GM10266 (cell line): ENCODE measurements around the gene TFAP2E.
"Not testable (repeated sequence)": the region's sequence is repeated elsewhere in the genome, so short reads cannot be mapped to it uniquely, and the experiment has no call there.

Source experiments
- DNase-seq: peaks from one replicate; pipeline ENCODE4 v3.0.0; 2012; ENCODE audit errors: extremely low spot score
- TF ChIP-seq, protein P1 (sequence below): IDR thresholded peaks from 2 replicates; pipeline ENCODE4 v1.5.1; 2012; ENCODE audit warnings: mild to moderate bottlenecking, low read depth; ENCODE audit not compliant: control insufficient read depth, insufficient read depth; ENCODE audit errors: missing control alignments

Gene TFAP2E

DNA sequence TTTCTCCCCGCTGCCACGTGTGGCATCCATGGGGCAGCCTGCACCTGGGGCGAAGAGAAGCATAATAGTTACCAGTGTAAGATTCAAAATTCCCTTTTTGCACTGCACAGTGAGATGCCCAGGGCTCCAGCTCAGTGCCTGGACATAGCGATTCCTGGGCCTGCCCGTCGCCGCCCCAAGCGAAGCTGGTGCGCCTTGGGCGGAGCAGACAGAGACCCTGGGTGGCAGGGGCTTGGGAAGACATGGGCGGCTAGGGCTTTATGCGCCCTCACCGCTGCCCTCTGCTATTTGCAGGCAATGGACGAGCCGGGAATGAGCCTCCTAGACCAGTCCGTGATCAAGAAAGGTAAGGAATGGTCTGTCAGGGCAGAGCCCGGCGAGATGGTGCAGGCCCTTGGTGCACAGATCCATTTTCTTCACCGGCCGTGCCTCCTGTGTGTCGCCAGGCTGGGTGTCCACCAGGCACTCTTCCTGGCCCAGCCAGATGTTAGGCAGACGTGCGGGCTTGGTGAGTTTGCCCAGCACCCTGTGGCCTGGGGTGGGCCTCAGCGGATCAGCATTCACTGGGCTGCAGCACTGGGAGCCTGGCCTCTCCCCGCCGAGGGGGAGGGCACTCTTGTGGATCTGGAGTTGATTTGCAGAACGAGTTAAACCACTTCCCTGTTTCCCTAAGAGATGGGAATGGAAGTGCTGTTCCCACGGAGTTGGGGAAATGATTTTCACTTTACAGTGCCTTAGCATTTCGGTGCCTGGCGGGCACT lies 1.7 kb downstream of the TFAP2E start:
- no peak for DNase-seq
- TF ChIP-seq, protein P1, sequence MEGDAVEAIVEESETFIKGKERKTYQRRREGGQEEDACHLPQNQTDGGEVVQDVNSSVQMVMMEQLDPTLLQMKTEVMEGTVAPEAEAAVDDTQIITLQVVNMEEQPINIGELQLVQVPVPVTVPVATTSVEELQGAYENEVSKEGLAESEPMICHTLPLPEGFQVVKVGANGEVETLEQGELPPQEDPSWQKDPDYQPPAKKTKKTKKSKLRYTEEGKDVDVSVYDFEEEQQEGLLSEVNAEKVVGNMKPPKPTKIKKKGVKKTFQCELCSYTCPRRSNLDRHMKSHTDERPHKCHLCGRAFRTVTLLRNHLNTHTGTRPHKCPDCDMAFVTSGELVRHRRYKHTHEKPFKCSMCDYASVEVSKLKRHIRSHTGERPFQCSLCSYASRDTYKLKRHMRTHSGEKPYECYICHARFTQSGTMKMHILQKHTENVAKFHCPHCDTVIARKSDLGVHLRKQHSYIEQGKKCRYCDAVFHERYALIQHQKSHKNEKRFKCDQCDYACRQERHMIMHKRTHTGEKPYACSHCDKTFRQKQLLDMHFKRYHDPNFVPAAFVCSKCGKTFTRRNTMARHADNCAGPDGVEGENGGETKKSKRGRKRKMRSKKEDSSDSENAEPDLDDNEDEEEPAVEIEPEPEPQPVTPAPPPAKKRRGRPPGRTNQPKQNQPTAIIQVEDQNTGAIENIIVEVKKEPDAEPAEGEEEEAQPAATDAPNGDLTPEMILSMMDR, result no peak

DNA sequence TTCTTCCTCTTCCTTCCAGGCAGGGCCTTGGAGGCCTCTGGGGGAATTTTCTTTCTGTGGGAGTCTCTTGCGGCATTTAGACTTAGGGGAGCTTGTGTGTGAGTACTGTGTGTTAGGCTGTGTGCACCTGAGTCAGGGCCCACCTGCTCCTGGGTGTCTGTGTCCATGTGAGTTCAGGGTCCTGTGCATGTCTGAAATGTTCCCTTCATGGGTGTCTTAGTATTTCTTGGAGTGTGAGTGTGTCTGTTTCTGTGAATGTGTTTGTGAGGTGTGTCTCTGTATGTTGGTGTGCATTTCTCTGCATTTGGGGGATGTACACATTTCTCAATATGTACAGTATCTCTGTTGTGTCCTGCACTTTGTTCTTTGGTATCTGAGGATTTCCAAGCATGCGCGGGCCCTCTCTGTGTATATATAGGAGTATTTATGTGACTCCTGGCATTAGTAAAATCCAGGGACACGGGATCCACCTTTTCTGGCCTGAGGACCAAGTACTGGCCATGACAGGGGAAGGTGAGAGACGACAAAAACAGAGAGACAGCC lies 2.4 kb downstream of the TFAP2E start:
- no peak for DNase-seq
- TF ChIP-seq, protein P1, result no peak

DNA sequence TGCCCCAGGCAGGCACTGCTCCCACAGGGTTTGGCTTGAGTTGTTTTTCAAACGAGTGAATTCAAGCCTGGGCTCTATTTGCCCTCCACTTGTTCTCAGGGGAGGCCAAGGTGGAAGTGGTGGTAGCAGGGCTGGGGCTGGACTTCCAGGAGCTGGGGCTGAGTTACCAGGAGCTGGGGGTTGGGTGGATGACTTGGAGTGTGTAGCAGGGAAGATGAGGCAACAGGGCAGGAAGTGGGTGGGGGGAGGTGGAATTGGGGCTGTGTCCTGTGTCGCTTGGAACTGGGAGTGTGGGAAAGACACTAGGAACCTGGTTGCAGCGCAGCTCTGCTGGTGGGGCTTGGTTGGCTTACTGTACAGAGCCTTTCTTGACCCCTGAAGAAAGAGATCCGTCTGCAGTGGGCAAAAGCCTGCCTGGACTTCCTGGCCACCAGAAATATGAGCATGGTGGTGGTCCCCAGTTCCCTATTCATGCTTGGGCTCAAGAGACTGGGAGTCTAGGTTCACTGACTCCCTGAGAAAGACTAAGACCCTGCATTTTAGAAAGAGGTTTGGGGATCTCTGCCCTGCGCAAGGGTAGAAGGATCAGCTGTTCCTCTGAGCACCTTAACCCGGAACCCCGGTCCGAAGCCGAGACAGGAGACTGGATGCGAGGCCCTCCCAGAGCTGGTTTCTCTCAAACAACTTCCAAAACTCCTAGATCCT lies 3.1 kb downstream of the TFAP2E start:
- no peak for DNase-seq
- TF ChIP-seq, protein P1, result no peak

DNA sequence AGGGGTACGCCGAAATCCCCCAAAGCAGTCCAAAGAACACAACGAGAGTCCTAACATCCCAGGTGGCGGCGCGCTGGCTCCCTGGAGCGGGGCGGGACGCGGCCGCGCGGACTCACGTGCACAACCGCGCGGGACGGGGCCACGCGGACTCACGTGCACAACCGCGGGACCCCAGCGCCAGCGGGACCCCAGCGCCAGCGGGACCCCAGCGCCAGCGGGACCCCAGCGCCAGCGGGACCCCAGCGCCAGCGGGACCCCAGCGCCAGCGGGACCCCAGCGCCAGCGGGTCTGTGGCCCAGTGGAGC lies 3.6 kb downstream of the TFAP2E start:
- not testable (repeated sequence) for DNase-seq

DNA sequence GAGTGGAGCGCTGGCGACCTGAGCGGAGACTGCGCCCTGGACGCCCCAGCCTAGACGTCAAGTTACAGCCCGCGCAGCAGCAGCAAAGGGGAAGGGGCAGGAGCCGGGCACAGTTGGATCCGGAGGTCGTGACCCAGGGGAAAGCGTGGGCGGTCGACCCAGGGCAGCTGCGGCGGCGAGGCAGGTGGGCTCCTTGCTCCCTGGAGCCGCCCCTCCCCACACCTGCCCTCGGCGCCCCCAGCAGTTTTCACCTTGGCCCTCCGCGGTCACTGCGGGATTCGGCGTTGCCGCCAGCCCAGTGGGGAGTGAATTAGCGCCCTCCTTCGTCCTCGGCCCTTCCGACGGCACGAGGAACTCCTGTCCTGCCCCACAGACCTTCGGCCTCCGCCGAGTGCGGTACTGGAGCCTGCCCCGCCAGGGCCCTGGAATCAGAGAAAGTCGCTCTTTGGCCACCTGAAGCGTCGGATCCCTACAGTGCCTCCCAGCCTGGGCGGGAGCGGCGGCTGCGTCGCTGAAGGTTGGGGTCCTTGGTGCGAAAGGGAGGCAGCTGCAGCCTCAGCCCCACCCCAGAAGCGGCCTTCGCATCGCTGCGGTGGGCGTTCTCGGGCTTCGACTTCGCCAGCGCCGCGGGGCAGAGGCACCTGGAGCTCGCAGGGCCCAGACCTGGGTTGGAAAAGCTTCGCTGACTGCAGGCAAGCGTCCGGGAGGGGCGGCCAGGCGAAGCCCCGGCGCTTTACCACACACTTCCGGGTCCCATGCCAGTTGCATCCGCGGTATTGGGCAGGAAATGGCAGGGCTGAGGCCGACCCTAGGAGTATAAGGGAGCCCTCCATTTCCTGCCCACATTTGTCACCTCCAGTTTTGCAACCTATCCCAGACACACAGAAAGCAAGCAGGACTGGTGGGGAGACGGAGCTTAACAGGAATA lies 4.2 kb downstream of the TFAP2E start:
- peak; percentile 77 for DNase-seq
- TF ChIP-seq, protein P1, result no peak

DNA sequence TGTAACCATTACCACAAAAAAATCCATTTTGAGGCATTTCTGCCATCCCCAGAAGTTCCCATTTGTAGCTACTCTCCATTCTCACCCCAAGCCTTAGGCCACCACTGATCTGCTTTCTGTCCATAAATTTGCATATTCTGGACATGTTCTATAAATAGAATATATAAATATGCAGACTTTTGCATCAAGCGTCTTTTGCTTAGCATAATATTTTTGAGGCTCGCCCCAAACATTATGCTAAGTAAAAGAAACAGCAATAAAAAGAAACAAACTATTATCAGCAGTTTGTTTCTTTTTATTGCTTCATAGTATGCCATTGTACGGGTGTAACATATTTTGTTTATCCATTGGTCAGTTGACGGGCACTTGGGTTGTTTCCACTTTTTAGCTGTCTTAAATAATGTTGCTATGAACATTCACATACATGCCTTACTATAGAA lies 7.9 kb downstream of the TFAP2E start:
- TF ChIP-seq, protein P1, result no peak
- DNase-seq, result no peak

DNA sequence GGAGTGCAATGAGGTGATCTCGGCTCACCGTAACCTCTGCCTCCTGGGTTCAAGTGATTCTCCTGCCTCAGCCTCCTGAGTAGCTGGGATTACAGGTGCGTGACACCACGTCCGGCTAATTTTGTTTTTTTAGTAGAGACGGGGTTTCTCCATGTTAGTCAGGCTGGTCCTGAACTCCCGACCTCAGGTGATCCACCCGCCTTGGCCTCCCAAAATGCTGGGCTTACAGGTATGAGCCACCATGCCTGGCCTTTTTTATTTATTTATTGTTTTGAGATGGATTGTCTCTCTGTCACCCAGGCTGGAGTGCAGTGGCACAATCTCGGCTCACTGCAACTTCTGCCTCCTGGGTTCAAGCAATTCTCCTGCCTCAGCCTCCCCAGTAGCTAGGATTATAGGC lies 8.5 kb downstream of the TFAP2E start:
- DNase-seq, result not testable (repeated sequence)

DNA sequence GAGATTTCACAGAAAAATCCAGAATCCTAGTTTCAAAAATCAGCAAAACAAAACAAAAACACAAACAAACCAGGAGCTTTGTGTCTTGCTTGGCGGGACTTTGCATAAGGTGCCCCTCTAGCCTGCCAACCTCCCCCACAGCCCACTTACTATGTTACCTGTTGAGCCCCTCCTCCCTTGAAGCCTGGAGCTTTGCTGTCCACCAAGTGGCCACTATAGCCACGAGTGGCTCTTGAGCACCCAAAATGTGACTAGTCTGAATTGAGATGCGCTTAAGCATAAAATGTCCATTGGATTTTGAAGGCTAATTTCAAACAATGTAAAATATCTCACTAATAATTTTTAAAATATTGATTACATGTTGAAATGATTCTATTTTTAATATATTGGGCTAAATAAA lies 12.2 kb downstream of the TFAP2E start:
- no peak for DNase-seq
- TF ChIP-seq, protein P1, result no peak

DNA sequence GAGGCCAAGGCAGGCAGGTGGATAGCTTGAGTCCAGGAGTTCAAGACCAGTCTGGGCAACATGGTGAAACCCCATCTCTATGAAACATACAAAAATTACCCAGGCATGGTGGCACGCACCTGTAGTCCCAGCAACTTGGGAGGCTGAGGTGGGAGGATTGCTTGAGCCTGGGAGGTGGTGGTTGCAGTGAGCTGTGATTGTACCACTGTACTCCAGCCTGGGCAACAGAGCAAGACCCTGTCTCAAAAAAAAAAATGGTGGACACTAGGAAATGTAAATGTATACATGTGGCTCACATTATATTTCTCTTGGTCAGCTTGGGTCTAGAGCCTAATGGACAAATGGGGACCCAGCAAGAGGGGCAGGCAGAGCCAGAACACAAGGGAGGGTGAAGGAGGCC lies 12.7 kb downstream of the TFAP2E start:
- DNase-seq, result not testable (repeated sequence)
